Neural cell (in vitro differentiated cells): ENCODE data around the gene STIL. TPM values are rescaled to one million over a fixed set of nuclear protein-coding genes. Genes with fewer than 3 reads are reported as not detected.

Experiments
- H2AFZ ChIP-seq: fragments of 200-600, 300-800 bp; sonication (generic), shearing (Covaris generic); 2 replicates; pipeline ENCODE4 v1.6.0; 2014; ENCODE audit warnings: low read depth, mild to moderate bottlenecking, antibody characterized with exemption, low read length, moderate library complexity
- H3F3A ChIP-seq: fragments of 200-600 bp; shearing (Covaris generic); 2 replicates; pipeline ENCODE4 v1.6.1; 2016; ENCODE audit warnings: mild to moderate bottlenecking, moderate library complexity, mixed read lengths, antibody characterized with exemption, low read length; ENCODE audit not compliant: insufficient read depth, poor library complexity, severe bottlenecking
- H3K27ac ChIP-seq: fragments of 200-600, 300-800 bp; sonication (generic), shearing (Covaris generic); 2 replicates; pipeline ENCODE4 v1.5.1; 2014; ENCODE audit warnings: mild to moderate bottlenecking, low read length, moderate library complexity
- H3K27me3 ChIP-seq: fragments of 300-800, 200-600 bp; sonication (generic), shearing (Covaris generic); 2 replicates; pipeline ENCODE4 v1.6.0; 2014; ENCODE audit warnings: mild to moderate bottlenecking, low read depth, low read length, moderate library complexity; ENCODE audit not compliant: insufficient read depth
- H3K36me3 ChIP-seq: fragments of 300-800, 200-600 bp; sonication (generic), shearing (Covaris generic); 2 replicates; pipeline ENCODE4 v1.5.1; 2014; ENCODE audit warnings: mild to moderate bottlenecking, antibody characterized with exemption, low read length, moderate library complexity; ENCODE audit not compliant: insufficient read depth
- H3K4me2 ChIP-seq: fragments of 300-800, 200-600 bp; sonication (generic), shearing (Covaris generic); 2 replicates; pipeline ENCODE4 v1.6.0; 2014; ENCODE audit warnings: mild to moderate bottlenecking, low read length
- H3K4me3 ChIP-seq: fragments of 300-800, 200-600 bp; sonication (generic), shearing (Covaris generic); 2 replicates; pipeline ENCODE4 v1.5.1; 2014; ENCODE audit warnings: mild to moderate bottlenecking, low read length, moderate library complexity
- H3K79me2 ChIP-seq: fragments of 200-600 bp; shearing (Covaris generic); replicated peaks from 2 replicates; pipeline ENCODE4 v1.6.0; 2014; ENCODE audit warnings: mild to moderate bottlenecking, low read length, moderate library complexity; ENCODE audit not compliant: insufficient read depth
- H3K9ac ChIP-seq: fragments of 300-800, 200-600 bp; sonication (generic), shearing (Covaris generic); 2 replicates; pipeline ENCODE4 v1.6.1; 2016; ENCODE audit warnings: mild to moderate bottlenecking, low read length, mixed read lengths
- H3K9me2 ChIP-seq: fragments of 200-600 bp; shearing (Covaris generic); 2 replicates; pipeline ENCODE4 v1.6.1; 2016; ENCODE audit warnings: mild to moderate bottlenecking, low read length, mixed read lengths; ENCODE audit not compliant: insufficient read depth
- H3K9me3 ChIP-seq: fragments of 200-600, 300-800 bp; sonication (generic), shearing (Covaris generic); 2 replicates; pipeline ENCODE4 v1.6.1; 2016; ENCODE audit warnings: mild to moderate bottlenecking, mixed run types, low read length, moderate library complexity, mixed read lengths
- H4K20me1 ChIP-seq: fragments of 200-600 bp; shearing (Covaris generic); 2 replicates; pipeline ENCODE4 v1.6.1; 2016; ENCODE audit warnings: mild to moderate bottlenecking, mixed run types; ENCODE audit not compliant: insufficient read depth
- CTCF ChIP-seq: fragments of 450-650 bp; IDR thresholded peaks from 2 replicates; pipeline ENCODE4 v1.5.1; 2014; ENCODE audit warnings: antibody characterized with exemption, mild to moderate bottlenecking, moderate library complexity; ENCODE audit not compliant: poor library complexity, severe bottlenecking
- EP300 ChIP-seq: fragments of 450-650 bp; conservative IDR thresholded peaks from 2 replicates; pipeline ENCODE4 v1.6.1; 2014; ENCODE audit warnings: antibody characterized with exemption, mild to moderate bottlenecking, moderate library complexity; ENCODE audit not compliant: poor library complexity, severe bottlenecking
- EZH2 ChIP-seq: fragments of 200-600, 300-800 bp; shearing (Covaris generic), sonication (generic); IDR thresholded peaks from 2 replicates; pipeline ENCODE4 v1.6.1; 2014; ENCODE audit warnings: antibody characterized with exemption, low read length, borderline replicate concordance, mild to moderate bottlenecking; ENCODE audit not compliant: insufficient read depth, poor library complexity, severe bottlenecking
- POLR2AphosphoS5 ChIP-seq: IDR thresholded peaks from 2 replicates; pipeline ENCODE4 v1.6.1; 2012
- RAD21 ChIP-seq: fragments of 450-650 bp; conservative IDR thresholded peaks from 2 replicates; pipeline ENCODE4 v1.6.1; 2014; ENCODE audit warnings: antibody characterized with exemption, mild to moderate bottlenecking, moderate library complexity
- REST ChIP-seq: IDR thresholded peaks from 2 replicates; pipeline ENCODE4 v1.6.1; 2012; ENCODE audit warnings: borderline replicate concordance
- SMC3 ChIP-seq: fragments of 450-650 bp; conservative IDR thresholded peaks from 2 replicates; pipeline ENCODE4 v1.6.1; 2014; ENCODE audit warnings: antibody characterized with exemption, mild to moderate bottlenecking, moderate library complexity; ENCODE audit not compliant: poor library complexity
- polyA plus RNA-seq: library from polyadenylated mRNA; depleted of rRNA; stranded (reverse); fragments of >200 nt; gene quantifications from 2 replicates; pipeline ENCODE4 v1.2.3, GENCODE V29; 2014

STIL gene
- polyA plus RNA-seq, 1 donor from 2014 or later = 0.53 TPM

- H3K4me2 ChIP-seq = no peak overlapping the region
- no peak overlapping the region for H3K9ac ChIP-seq
- no peaks in the 10 kb centered on the region for H3K36me3 ChIP-seq
- H3K9me3 ChIP-seq = no peaks in the 10 kb centered on the region
- H4K20me1 ChIP-seq = no peaks in the 10 kb centered on the region
- H3K79me2 ChIP-seq = no peaks in the 10 kb centered on the region
- H3F3A ChIP-seq = no peaks in the 10 kb centered on the region
- no peak overlapping the region for H3K27ac ChIP-seq
- TF ChIP-seq CTCF (no peak), REST (no peak)
- H3K4me3 ChIP-seq = no peak overlapping the region
- H3K9me2 ChIP-seq = no peaks in the 10 kb centered on the region
- no peak overlapping the region for H2AFZ ChIP-seq
- peaks cover 71% of the 10 kb centered on the region for H3K27me3 ChIP-seq
Observed at GRCh38 chr1:47235241-47235681, 78.7 kb downstream of the STIL start.

GRCh38 chr1:47233186-47233585, 80.8 kb downstream of the STIL start:
- no peaks in the 10 kb centered on the region for H3K9me3 ChIP-seq
- H3K9ac ChIP-seq = no peak overlapping the region
- peaks cover 91% of the 10 kb centered on the region for H3K27me3 ChIP-seq
- H3K36me3 ChIP-seq = no peaks in the 10 kb centered on the region
- no peak overlapping the region for H3K27ac ChIP-seq
- no peak overlapping the region for H3K4me3 ChIP-seq
- H2AFZ ChIP-seq = no peak overlapping the region
- no peaks in the 10 kb centered on the region for H4K20me1 ChIP-seq
- no peak for TF ChIP-seq RAD21
- no peak for TF ChIP-seq CTCF
- TF ChIP-seq SMC3 = no peak
- no peak for TF ChIP-seq REST
- TF ChIP-seq POLR2AphosphoS5 = no peak
- TF ChIP-seq EP300 = no peak
- no peak for TF ChIP-seq EZH2
- no peak overlapping the region for H3K4me2 ChIP-seq
- no peaks in the 10 kb centered on the region for H3F3A ChIP-seq
- H3K9me2 ChIP-seq = no peaks in the 10 kb centered on the region
- no peaks in the 10 kb centered on the region for H3K79me2 ChIP-seq
